RWPE1 (cell line): Measurements from ENCODE around the gene TBC1D19.

ENCODE experiments used
- CTCF ChIA-PET: fragments of 350-600 bp; sonication (Branson Sonifier 250); formaldehyde crosslinking; extraction: SDS; loops from one replicate; lab custom pipeline; 2021; lab: Yijun Ruan, JAX
- POLR2A ChIA-PET: fragments of 400-600 bp; formaldehyde crosslinking; extraction: SDS; loops from one replicate; lab custom pipeline; 2020; ENCODE audit warnings: antibody characterized with exemption; ENCODE audit not compliant: low non-redundant PET; lab: Yijun Ruan, JAX
- DNase-seq: peaks from one replicate; pipeline ENCODE4 v3.0.0; 2012; ENCODE audit warnings: low spot score
- H3K27ac ChIP-seq: fragments of 450-650 bp; 2 replicates; pipeline ENCODE4 v1.5.1; 2017
- CTCF ChIP-seq: fragments of 450-650 bp; conservative IDR thresholded peaks from 2 replicates; pipeline ENCODE4 v1.5.1; 2017; ENCODE audit warnings: low read depth, mild to moderate bottlenecking

TBC1D19 gene

GRCh38 chr4:26784207-26784865 lies 200.5 kb downstream of the TBC1D19 start:
- ChIA-PET POLR2A (no interaction called here), CTCF (interaction anchor here (0.7 kb wide), 1 partner anchor 603 kb away, joined by 3 read pairs; no protein-coding TSS in a partner anchor)
- TF ChIP-seq CTCF: no peak
- no peak for DNase-seq
- no peak overlapping the region for H3K27ac ChIP-seq

- ChIA-PET POLR2A (no interaction called here), CTCF (interaction anchor here (0.7 kb wide), 1 partner anchor 602 kb away, joined by 3 read pairs; no protein-coding TSS in a partner anchor)
- H3K27ac ChIP-seq: no peak overlapping the region
- no peak for TF ChIP-seq CTCF
- no peak for DNase-seq
Observed at GRCh38 chr4:26785312-26785711, 201.4 kb downstream of the TBC1D19 start.

- POLR2A ChIA-PET: no interaction called here
- H3K27ac ChIP-seq: no peak overlapping the region
- no peak for DNase-seq
- CTCF ChIA-PET: no interaction called here
- TF ChIP-seq CTCF: no peak
Observed at GRCh38 chr4:26785810-26786209, 201.9 kb downstream of the TBC1D19 start.

- no peak for TF ChIP-seq CTCF
- POLR2A ChIA-PET: no interaction called here
- CTCF ChIA-PET: no interaction called here
- DNase-seq: no peak
- peak overlapping the region; percentile 80 for H3K27ac ChIP-seq
Observed at GRCh38 chr4:26786916-26787315, 203.0 kb downstream of the TBC1D19 start.

GRCh38 chr4:26787461-26788340 lies 203.8 kb downstream of the TBC1D19 start:
- H3K27ac ChIP-seq: peak overlapping the region; percentile 80
- CTCF ChIA-PET: interaction anchor here (0.7 kb wide), 2 partner anchors 12 to 24 kb away, joined by 4 read pairs; no protein-coding TSS in a partner anchor
- TF ChIP-seq CTCF: no peak; the same call in 1 of the 2 replicates
- DNase-seq: peak; percentile 80
- POLR2A ChIA-PET: no interaction called here

GRCh38 chr4:26788341-26788733 lies 204.5 kb downstream of the TBC1D19 start:
- no peak for TF ChIP-seq CTCF
- H3K27ac ChIP-seq: peak overlapping the region; percentile 80
- ChIA-PET CTCF (interaction anchor here (0.7 kb wide), 1 partner anchor 24 kb away, joined by 4 read pairs; no protein-coding TSS in a partner anchor), POLR2A (no interaction called here)
- no peak for DNase-seq
